NOMO-1 treated with dmso at 0.1 percent for 144 hours (cell line): ENCODE measurements around the gene DMP1.

Source experiments
- DNase-seq: peaks from one replicate; lab custom pipeline; 2025; ENCODE audit not compliant: unreplicated experiment; lab: John Stamatoyannopoulos, UW

The DMP1 gene, protein sequence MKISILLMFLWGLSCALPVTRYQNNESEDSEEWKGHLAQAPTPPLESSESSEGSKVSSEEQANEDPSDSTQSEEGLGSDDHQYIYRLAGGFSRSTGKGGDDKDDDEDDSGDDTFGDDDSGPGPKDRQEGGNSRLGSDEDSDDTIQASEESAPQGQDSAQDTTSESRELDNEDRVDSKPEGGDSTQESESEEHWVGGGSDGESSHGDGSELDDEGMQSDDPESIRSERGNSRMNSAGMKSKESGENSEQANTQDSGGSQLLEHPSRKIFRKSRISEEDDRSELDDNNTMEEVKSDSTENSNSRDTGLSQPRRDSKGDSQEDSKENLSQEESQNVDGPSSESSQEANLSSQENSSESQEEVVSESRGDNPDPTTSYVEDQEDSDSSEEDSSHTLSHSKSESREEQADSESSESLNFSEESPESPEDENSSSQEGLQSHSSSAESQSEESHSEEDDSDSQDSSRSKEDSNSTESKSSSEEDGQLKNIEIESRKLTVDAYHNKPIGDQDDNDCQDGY

DNA sequence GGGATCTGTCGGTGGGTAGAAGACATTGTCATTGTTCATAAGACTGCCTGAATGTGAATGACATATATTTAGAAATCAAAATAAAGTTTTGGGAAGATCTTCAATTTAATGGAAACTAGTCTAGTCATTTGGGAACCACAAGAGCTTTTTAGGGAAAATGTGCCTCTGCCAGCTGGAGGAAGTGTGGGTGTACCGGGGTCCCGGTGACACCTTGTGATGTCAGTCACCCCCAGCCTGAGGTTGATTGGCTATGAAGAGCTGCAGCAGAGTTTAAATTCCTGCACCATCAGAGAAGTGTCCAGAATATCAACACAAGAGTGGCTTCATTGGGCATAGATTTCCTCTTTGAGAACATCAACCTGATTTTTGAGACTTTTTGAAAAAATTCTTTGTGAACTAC lies at the start of gene DMP1:
TSS of gene DMP1 (plus strand) at position 301 of the 400 bp plus-strand sequence. CDS start 6,213 bp downstream, outside the sequence.
- no peak for DNase-seq

DNA sequence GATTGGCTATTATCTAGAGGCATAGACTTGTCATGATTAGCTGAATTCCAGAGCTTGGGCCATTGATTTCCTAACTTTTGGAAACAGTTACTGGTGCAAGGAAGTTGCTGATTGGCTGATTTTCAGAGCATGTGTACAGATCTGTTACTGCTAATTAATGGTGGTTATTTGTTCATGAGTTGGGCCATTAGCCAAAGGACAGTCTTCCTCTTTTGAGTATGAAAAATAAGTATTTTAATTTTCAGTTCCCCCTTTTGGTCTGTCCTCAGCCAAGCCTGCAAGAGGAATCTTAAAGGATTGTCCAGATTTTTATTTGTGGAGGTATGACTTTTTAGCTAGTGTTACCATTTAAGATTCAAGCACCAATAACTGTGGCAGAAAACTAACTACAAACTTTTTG lies 48.7 kb upstream of the DMP1 start:
- peak; percentile 17 for DNase-seq

DNA sequence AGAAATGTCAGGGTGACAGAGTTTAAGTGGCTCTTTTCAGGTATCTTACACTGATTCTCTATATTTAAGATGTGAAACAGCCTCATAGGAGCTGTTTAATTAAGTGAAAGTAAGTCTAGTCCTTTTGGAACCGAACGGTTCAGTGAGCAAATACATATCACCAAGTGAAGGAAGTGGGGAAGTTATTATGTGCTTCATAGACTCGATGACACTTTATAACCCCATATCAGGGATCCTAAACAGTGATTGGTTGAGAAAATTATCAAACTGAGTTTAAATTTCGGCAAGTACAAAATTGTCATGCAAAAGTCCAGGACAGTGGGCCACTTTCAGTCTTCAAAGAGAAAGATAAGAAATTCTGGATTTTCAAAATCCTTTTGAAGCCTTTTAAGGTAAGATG lies 41.9 kb upstream of the DMP1 start, which contains the start of gene DSPP:
TSS of gene DSPP (plus strand) at position 301 of the 400 bp plus-strand sequence. CDS start 2,380 bp downstream, outside the sequence.
- no peak for DNase-seq

DNA sequence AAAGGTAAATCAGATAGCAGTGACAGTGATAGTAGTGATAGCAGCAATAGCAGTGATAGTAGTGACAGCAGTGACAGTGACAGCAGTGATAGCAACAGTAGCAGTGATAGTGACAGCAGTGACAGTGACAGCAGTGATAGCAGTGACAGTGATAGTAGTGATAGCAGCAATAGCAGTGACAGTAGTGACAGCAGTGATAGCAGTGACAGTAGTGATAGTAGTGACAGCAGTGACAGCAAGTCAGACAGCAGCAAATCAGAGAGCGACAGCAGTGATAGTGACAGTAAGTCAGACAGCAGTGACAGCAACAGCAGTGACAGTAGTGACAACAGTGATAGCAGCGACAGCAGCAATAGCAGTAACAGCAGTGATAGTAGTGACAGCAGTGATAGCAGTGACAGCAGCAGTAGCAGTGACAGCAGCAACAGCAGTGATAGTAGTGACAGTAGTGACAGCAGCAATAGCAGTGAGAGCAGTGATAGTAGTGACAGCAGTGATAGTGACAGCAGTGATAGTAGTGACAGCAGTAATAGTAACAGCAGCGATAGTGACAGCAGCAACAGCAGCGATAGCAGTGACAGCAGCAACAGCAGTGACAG lies 35.7 kb upstream of the DMP1 start:
- no peak for DNase-seq

DNA sequence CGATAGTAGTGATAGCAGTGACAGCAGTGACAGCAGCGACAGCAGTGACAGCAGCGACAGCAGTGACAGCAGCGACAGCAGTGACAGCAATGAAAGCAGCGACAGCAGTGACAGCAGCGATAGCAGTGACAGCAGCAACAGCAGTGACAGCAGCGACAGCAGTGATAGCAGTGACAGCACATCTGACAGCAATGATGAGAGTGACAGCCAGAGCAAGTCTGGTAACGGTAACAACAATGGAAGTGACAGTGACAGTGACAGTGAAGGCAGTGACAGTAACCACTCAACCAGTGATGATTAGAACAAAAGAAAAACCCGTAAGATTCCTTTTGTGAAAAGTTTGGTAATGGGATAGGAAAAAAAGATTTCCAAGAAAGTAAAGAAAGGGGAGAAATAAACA lies 33.8 kb upstream of the DMP1 start:
- no peak for DNase-seq

DNA sequence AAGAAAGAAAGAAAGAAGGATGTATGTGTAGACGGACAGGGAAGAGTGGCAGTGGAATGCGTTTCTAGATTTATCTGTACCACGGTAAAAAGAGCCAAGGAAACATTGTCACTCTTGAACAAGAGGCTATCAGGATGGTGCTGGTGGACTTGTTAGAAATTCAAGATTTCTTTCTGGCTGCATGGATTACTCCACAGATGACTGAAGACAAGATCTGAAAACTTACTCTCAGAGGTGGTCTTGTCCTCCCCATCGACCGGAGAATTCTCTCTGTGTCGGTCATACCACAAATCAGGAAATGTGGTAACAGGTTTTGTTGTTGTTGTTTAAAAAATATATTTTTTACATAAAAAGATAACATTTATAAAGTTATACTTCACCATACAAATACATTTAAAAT lies 30.0 kb upstream of the DMP1 start:
- DNase-seq: no peak

DNA sequence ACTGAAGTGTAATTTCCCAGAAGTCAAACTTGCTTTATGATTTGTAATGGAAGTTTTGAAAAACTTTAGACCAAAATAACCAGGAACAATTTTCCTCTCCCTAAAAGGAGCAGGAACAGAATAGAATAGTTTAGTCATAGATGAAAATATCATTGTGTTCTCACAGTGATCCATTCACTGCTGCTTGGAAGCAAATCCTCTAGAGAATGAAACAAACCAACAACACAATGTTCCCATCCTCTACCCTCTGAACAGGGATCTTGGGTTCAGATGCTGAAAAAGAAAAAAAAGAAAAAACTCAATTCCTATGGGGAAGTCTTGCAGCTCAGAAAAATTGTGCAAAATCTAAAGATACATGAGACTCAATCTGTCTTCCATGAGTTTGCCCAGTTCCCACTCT lies 29.6 kb upstream of the DMP1 start:
- DNase-seq: no peak

DNA sequence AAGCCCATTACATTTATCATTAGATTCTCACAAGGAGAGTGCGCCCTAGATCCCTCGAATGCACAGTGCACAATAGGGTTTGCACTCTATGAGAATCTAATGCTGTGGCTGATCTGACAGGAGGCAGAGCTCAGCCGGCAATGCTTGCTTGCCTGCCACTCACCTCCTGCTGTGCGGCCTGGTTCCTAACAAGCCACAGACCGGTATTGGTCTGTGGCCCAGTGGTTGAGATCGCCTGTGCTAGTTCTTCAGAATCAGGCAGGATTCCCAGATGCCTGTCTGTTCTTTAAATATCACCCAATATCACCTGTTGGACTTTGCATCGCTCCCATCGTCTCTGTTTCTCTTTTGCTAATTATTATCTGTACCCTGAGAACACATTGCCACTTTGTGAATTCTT lies 27.8 kb upstream of the DMP1 start:
- DNase-seq: no peak

DNA sequence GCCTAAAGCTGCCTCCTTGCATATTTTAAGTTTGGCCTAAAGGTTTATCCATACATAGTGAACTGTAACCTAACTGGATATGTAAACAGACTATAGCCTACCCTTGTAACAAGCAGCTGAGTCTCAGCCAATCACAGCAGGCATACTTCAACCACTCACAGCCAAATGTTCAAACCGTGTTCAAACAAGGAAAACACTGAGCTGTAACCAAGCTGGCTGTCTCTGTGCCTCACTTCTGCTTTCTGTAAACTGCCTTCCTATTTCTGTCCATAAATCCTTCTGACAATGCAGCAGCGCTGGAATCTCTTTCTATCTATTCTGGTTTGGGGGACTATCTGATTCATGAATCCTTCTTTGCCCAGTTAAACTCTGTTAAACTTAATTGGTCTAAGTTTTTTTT lies 25.4 kb upstream of the DMP1 start:
- peak; percentile 49 for DNase-seq

DNA sequence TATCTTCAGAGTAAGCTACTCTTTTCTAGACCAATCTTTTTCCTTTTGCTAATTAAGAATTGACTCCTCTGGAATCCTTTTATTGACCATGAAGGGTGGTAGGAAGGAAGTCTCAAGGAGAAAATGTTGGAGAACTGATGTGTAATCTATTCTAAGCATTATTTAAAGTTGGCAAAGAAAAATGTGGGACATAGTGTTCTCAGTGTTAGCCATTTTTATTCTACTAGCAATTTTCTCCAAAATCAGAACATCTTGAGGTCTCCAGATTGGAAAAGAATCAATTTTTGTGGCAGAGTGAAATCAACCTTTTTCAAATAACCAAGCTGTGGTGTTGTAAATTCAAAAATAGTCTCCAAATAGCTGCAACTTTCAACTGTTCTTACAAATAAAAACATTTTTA lies 18.4 kb upstream of the DMP1 start:
- DNase-seq: no peak

DNA sequence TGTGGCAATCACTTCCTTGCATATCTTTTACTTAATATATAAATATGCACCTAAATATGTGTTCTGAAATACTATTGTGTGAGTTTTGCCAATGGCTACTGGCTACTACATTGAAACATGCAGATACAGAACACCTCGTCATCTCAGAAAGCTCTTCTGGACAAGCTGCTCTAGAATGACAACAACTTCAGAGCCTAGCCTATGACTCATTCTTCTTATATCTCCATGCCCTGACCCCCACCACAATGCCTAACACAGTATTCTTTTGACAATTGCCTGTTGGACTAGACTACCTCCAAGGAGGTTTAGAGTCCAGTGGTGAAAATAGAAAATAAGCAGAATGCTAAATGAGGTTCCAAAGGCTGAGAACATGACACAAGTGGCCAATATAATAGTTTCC lies 17.6 kb upstream of the DMP1 start:
- DNase-seq: no peak

DNA sequence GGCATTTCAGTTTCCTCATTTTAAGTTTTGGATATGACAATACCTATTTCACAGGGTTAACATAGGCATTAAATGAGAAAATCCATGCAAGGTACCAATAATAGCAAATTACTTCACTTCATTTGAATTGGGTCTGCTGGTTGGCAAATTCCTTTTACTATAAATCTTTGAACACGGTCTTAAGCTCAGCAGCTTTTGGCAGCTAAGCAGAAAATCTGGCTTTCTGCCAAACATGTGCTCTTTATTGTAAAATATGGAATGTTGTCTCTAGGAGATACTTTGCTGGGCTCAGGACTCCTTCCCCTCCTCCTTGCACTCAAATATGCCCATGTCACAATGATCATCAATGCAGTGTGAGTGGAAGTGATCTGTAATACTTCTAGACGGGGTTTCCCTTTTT lies 16.8 kb upstream of the DMP1 start:
- no peak for DNase-seq

DNA sequence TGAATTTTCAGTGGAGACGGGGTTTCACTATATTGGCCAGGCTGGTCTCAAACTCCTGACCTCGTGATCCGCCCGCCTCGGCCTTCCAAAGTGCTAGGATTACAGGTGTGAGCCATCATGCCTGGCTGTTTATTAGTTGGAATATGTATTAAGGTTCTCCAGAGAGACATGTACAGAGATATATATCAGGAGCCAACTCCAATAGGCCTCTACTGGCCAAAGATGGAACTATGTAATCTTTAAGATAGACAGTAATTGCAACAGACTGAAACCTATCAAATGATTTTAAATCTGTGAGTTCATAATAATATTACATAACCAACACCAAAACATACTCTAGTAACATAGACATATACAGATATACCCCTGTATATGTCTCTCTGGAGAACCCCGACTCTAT lies 5.8 kb upstream of the DMP1 start:
- DNase-seq: no peak

DNA sequence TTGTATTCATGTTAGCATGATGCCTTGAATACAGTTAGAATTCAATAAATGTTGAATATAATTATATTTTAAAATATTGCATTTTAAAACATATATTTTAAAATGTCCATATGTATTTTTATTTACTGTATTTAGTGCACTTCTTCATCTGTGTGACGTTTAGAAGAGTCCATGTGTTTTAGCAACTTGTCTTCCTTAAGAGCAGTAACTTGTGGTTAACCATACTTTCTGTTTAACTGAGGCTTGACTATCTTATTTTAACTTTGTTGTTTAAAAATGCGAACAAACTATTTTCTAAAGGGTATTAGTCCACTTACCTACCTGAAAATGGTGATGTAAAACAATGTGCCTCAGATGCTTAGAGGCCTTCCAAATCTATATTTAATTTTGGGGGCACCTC lies 858 bp downstream of the DMP1 start:
- no peak for DNase-seq

DNA sequence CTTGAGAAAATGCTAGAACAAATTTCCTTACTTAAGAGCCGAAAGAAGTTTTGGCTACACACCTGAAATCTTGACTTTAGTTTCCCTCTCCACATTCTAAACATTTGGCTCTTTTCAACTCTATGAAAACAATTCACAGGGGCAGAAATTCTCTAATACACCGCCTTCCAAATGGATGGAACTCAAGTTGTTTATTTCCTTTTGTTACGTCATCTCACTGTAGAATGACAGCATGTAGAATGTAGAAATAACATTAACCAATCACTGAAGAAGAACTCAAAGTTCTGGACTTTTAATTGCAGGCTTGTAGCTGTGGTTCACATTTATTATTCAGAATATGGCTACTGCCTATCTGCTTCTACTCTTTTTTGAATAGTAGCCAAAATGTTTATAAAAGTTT lies 1.9 kb downstream of the DMP1 start:
- DNase-seq: no peak

DNA sequence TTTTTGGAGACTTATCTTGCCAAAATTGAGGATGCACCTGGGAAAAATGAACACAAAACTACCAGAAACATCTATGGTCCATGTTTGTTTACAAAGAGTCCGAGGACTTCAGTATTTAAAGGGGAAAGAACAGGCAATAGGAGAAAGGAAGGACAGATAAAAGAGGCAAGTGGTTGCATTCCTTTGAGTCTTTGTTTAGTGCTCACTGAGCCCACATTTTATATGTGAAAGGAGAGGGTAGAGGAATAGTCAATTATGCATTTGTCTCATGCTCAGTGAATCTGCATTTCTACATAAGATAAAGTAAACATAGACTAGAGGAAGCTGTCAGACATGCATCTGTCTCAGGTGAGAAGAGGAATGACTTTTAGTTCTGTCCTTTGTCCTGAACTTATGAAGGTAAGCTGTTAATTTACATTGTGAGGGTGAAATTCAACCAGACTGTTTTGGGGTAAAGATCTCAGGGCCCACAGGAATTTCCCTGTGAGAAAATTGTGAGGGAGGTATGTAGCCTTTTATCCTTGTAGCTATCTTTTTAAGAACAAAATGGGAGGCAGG lies 4.5 kb downstream of the DMP1 start:
- no peak for DNase-seq

DNA sequence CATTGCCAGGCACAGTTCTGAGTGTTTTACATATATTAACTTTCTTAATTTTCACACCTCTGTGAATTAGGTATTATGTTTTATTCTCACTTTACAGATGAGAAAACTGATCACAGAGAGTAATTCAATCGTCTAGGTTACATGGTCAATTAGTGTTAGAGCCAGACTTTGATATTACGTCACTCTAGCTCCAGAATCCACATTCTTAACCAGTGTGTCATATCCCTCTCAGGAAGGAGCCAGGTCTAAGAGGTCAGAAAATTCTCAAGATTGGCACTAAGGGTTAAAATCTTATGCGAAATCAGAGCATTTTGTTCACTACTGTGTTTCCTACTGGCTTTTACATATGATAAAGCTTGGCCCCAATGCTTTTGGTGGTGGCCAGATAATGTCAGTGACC lies 7.4 kb downstream of the DMP1 start:
- DNase-seq: no peak

DNA sequence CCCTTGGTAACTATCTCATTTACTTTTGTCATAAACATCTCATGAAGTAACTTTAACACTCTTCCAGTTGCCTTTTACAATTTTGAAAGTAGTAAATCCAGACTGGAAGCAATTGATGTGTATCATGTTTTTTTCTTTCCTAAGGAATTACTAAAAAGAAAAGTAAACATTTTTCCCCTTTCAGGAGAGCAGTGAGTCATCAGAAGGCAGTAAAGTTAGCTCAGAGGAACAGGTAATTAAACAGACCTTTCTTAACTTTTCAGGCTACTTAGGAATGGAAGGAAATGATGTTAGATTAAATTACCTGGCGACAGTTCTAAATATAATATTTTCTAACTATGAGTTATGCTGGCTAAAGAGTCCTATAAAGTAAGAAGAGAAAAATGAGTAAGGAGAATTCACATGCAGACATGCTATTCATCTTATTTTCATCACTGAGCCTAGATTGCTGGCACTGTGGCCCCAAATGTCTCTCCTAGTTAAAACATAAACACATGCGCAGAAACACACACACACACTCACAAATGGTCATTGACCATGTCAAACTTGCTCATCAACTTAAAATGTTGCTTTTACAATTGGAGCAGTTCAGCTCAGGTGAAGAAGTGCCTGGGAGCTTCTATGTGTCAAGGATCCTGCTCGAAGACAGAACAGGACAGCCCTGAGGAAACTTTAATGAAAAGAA lies 9.3 kb downstream of the DMP1 start:
- DNase-seq: no peak

DNA sequence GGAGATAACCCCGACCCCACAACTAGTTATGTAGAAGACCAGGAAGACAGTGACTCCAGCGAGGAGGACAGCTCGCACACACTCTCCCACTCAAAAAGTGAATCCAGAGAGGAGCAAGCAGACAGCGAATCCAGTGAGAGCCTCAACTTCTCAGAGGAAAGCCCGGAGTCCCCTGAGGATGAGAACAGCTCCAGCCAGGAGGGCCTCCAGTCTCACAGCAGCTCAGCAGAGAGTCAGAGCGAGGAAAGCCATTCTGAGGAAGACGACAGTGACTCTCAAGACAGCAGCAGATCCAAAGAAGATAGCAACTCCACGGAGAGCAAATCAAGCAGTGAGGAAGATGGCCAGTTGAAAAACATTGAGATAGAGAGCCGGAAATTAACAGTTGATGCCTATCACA lies 12.8 kb downstream of the DMP1 start:
- no peak for DNase-seq

DNA sequence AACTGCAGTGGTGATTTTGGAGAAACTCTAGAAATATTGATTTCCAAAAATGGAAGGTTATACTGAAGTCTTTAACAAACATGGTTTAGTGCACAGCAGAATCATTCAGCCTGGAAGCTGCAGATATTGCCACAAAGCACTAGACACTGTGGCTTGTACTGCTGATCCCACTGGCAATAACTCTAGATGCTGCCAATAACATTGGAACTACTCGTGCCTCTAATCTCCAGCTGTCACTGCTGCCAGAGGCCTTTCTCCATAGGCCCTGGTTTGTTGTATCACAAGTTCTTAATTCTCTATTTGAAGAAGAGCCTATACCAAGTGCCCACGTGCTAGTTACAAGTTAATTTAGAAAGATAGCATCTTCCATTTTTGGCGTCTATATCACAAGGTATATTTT lies 19.3 kb downstream of the DMP1 start:
- no peak for DNase-seq

DNA sequence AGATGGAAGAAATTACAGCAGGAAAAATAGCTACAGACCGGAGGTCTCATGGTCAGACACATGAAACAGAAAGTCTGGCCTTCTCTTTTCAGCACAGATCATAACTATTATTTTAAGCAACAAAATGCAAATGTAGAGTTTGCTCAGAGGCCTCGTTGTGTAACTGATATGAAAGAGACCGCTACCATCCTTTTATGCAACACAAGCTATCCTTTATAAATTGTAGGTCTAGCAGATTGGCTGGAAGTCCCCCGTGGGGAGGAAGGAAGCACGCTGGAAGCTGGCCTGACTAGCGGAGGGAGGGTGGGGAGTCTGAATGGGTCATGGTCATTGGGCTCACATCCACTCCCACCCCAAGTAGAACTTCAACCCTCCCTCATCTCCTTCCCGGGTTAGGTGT lies 27.7 kb downstream of the DMP1 start:
- no peak for DNase-seq
